Tibial nerve (tissue), 4 donors: ENCODE data around the gene SIRT7. TPM values are rescaled to one million over a fixed set of nuclear protein-coding genes. Genes with fewer than 3 reads are reported as not detected.

Source experiments
- DNase-seq, 2 donors: peaks; one replicate each; pipeline ENCODE4 v3.0.0-alpha.2; 2019; ENCODE audit warnings: low spot score in 2 of 2
- H3K27ac ChIP-seq, 4 donors: fragments of 200-600 bp; sonication (generic) in 3 of 4; one replicate each; pipeline ENCODE4 v1.5.1; 2017 to 2019; ENCODE audit warnings: mild to moderate bottlenecking in 1 of 4
- H3K27me3 ChIP-seq, 2 donors: fragments of 200-600 bp; sonication (generic) in 1 of 2; one replicate each; pipeline versions ENCODE4 v1.5.1 to v1.6.0; 2017 to 2019
- H3K36me3 ChIP-seq, 3 donors: fragments of 200-600 bp; sonication (generic); one replicate each; pipeline ENCODE4 v1.5.1; 2018 to 2019
- H3K4me1 ChIP-seq, 4 donors: fragments of 200-600 bp; sonication (generic) in 3 of 4; one replicate each; pipeline ENCODE4 v1.5.1; 2017 to 2019
- H3K4me3 ChIP-seq, 4 donors: fragments of 200-600 bp; sonication (generic) in 3 of 4; one replicate each; pipeline ENCODE4 v1.5.1; 2017 to 2019; ENCODE audit warnings: mild to moderate bottlenecking in 1 of 4, moderate library complexity in 1 of 4
- H3K9me3 ChIP-seq, 4 donors: fragments of 200-600 bp; sonication (generic) in 3 of 4; one replicate each; pipeline ENCODE4 v1.5.1; 2017 to 2019
- CTCF ChIP-seq, 5 experiments: fragments of 200-600 bp in 3 of 5; fragments of 450-650 bp in 2 of 5; sonication (generic) in 3 of 5; IDR thresholded peaks; one replicate each; pipeline ENCODE4 v1.5.1; 2016 to 2019; ENCODE audit warnings: antibody characterized with exemption in 5 of 5, mild to moderate bottlenecking in 3 of 5, moderate library complexity in 2 of 5
- EP300 ChIP-seq, 2 donors: sonication (generic); formaldehyde crosslinking; IDR thresholded peaks; one replicate each; pipeline ENCODE4 v1.6.1; 2017; ENCODE audit warnings: antibody characterized with exemption in 2 of 2, mild to moderate bottlenecking in 1 of 2
- POLR2A ChIP-seq, 2 donors: fragments of 450-650 bp; IDR thresholded peaks; one replicate each; pipeline ENCODE4 v1.6.1; 2017; ENCODE audit warnings: antibody characterized with exemption in 2 of 2, mild to moderate bottlenecking in 2 of 2, moderate library complexity in 2 of 2
- WGBS, 2 donors: methylation state at CpG; one replicate each; pipeline ENCODE4 v1.1.5; 2018; 5-methylcytosine and 5-hydroxymethylcytosine counted together
- total RNA-seq, 4 donors: library from RNA; depleted of rRNA; stranded (reverse); fragments of >200 nt; gene quantifications; one replicate each; pipeline ENCODE4 v1.1.0, GENCODE V29; 2016

The SIRT7 gene
- total RNA-seq, 4 donors from 2014 or later = 22.3 to 42.2 (median 30.7) TPM

- no peaks in the 10 kb centered on the region for H3K36me3 ChIP-seq
- no peaks in the 10 kb centered on the region for H3K9me3 ChIP-seq
- no peak overlapping the region for H3K4me3 ChIP-seq
- H3K4me1 ChIP-seq = no peaks in the 10 kb centered on the region
- H3K27me3 ChIP-seq = peaks cover 0 to 49% of the 10 kb centered on the region in 2 donors
- no peak overlapping the region for H3K27ac ChIP-seq
- DNase-seq = no peak
- WGBS, 2 donors = 43 to 47% methylated on average over 12 to 13 of the region's 13 CpGs
- TF ChIP-seq POLR2A (IDR thresholded peaks at IDR 0.05) = no peak
- no peak for TF ChIP-seq CTCF (IDR thresholded peaks at IDR 0.05)
- no peak for TF ChIP-seq EP300 (IDR thresholded peaks at IDR 0.05)
These were observed 34.1 kb upstream of the SIRT7 start for GRCh38 chr17:81951785-81952684.

GRCh38 chr17:81950501-81950900 lies 32.5 kb upstream of the SIRT7 start:
- no peak for DNase-seq
- Histone ChIP-seq H3K4me1 (no peaks in the 10 kb centered on the region), H3K9me3 (no peaks in the 10 kb centered on the region), H3K27me3 (peaks cover 0 to 39% of the 10 kb centered on the region in 2 donors), H3K27ac (no peak overlapping the region), H3K4me3 (no peak overlapping the region), H3K36me3 (no peaks in the 10 kb centered on the region)
- TF ChIP-seq CTCF (IDR thresholded peaks at IDR 0.05) (no peak), EP300 (IDR thresholded peaks at IDR 0.05) (no peak), POLR2A (IDR thresholded peaks at IDR 0.05) (no peak)
- 84 to 88% methylated on average over 15 of the region's 15 CpGs for WGBS, 2 donors

- Histone ChIP-seq H3K4me3 (no peak overlapping the region), H3K4me1 (no peaks in the 10 kb centered on the region), H3K27me3 (peaks cover 0 to 35% of the 10 kb centered on the region in 2 donors), H3K27ac (no peak overlapping the region), H3K36me3 (no peaks in the 10 kb centered on the region), H3K9me3 (no peaks in the 10 kb centered on the region)
- WGBS, 2 donors = 79 to 84% methylated on average over 16 to 17 of the region's 17 CpGs
- no peak for DNase-seq
- TF ChIP-seq EP300 (IDR thresholded peaks at IDR 0.05) (no peak), POLR2A (IDR thresholded peaks at IDR 0.05) (no peak), CTCF (IDR thresholded peaks at IDR 0.05) (no peak)
These were observed 30.8 kb upstream of the SIRT7 start for GRCh38 chr17:81948635-81949378.

- Histone ChIP-seq H3K36me3 (no peaks in the 10 kb centered on the region), H3K9me3 (no peaks in the 10 kb centered on the region)
- WGBS, 2 donors = 84 to 86% methylated on average over 13 of the region's 13 CpGs
These were observed 29.2 kb upstream of the SIRT7 start, which contains the start of gene MYADML2 for GRCh38 chr17:81947189-81947588. TSS of gene MYADML2 (minus strand) at chr17:81947233. CDS start at chr17:81941741, 5,492 bp downstream.

More at GRCh38 chr17:81947189-81947588, 29.2 kb upstream of the SIRT7 start, which contains the start of gene MYADML2:
- DNase-seq = no peak
- H3K27ac ChIP-seq = no peak within 1 kb of the TSS
- no peak within 1 kb of the TSS for H3K4me3 ChIP-seq
- no peaks in the 10 kb centered on the region for H3K4me1 ChIP-seq
- TF ChIP-seq CTCF (IDR thresholded peaks at IDR 0.05) (no peak), POLR2A (IDR thresholded peaks at IDR 0.05) (no peak), EP300 (IDR thresholded peaks at IDR 0.05) (no peak)
- H3K27me3 ChIP-seq = peaks cover 0 to 37% of the 10 kb centered on the region in 2 donors
